GM18502 (cell line): ENCODE data around the gene LIN7B.

Source experiments
- ATAC-seq: cut with Tn5 transposase; IDR thresholded peaks from one replicate; pipeline ENCODE4 v1.9.1; 2021; ENCODE audit warnings: mild to moderate bottlenecking; ENCODE audit not compliant: unreplicated experiment, poor library complexity

The LIN7B gene

DNA sequence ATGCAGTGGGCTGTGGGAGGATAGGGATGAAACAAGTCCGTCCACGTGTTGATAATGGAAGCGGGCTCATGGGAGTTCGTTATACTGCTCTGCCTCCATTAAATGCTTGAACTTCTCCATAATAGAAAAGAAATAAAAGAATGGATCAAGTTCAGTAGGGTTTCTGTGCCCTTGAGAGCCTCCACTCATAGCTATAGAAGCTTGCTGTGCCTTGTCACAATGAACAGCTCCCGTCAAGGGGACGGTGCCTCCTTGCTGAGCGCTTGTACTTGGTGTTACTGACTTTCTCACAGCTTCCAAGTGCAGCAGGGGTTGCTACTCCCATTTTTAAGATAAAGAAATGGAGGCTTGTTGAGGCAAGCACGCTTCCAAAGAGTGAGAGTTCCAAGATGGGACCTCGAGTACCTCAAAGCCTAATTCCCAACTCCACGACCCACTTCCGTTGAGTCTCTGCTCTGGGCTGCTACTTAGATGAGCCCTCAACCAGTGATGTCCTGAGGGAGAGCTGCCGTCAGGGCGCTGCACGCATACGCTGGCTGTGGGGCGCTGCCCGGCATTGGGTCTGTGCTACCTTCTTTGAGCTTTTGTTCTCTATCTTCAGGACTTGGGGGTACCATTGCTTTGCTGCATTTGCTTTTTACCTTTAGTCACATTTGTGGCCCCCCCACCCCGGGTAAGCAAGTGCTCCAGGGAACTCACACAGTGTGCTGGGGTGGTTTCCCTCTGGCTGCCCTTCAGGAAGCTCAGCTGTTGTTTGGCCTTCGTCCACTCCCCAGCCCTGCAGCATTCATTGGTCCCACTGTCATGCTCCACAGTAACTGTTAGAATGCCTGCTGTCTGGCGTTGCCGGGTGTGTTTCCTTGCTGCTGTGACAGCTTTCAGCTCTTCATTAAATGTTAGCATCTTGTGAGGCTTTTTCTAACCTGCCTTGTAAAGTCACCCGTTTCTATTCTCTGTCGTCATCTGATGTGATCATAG is 19.4 kb upstream of the LIN7B start:
- no peak for ATAC-seq

GRCh38 chr19:49097453-49098288 is 16.5 kb upstream of the LIN7B start:
- no peak for ATAC-seq

DNA sequence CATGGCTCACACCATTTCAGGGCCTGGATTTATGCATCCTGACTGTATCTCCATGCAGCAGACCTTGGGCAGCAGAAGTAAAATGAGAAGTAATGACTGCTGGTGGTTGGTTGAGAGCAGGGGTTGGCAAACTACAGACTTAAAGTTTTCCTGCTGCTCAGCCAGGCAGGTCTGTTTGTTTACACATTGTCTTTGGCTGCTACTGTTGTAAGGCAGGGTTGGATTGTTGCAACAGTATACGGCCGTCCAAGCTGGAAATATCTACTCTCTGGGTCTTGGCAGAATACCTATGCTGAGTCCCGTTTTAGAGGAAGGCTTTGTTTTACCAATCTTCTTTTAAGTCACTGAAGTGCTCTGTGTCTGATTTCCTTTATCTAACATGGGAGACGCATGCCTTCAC is 15.4 kb upstream of the LIN7B start:
- no peak for ATAC-seq

DNA sequence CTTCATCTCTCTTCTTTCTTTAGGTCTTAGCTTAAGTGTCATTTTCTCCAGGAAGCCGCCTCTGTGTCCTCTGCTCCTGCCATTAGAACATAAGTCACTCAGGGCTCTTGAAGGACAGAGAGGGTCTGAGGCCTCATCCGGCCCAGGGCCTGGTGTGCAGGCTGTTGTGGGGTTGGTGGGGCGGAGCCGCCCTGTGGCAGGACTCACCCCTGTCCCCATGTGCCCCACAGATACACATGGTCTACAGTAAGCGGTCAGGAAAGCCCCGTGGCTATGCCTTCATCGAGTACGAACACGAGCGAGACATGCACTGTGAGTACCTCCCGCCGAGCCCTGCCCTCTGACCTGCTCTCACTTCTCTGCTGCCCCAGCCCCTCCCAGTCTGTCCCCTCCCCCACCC is 13.0 kb upstream of the LIN7B start:
- no peak for ATAC-seq

- no peak for ATAC-seq
Observed at GRCh38 chr19:49102303-49102702, 11.9 kb upstream of the LIN7B start.

GRCh38 chr19:49103331-49104085 is 10.7 kb upstream of the LIN7B start:
- no peak for ATAC-seq

DNA sequence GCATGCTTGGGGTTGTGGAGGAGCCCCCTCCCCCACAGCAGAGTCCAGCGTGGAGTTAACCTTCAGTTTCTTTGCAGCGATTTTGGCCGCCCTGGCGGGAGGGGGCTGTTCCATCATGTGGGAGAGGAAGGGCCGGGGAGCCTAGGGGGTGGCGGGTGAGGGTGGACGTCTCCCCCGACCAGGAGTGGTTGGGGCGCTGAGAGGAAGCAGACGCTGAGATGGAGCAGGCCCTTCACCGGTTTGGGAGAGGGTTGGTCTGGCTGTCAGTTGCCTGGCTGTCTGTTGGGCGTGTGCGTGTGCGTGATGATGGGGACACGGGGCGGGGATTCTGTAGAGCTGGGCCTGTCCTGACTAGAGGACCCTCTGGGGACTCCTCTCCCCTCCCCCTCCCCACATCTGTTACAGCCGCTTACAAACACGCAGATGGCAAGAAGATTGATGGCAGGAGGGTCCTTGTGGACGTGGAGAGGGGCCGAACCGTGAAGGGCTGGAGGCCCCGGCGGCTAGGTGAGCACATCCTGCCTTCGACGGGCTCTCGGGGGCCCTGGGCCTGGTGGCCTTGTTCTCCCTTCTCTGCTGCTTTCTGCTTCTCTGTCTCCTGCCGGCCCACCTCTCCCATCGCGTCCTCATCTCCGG is 9.8 kb upstream of the LIN7B start:
- ATAC-seq: no peak

GRCh38 chr19:49106648-49107135 is 7.5 kb upstream of the LIN7B start:
- ATAC-seq: no peak

DNA sequence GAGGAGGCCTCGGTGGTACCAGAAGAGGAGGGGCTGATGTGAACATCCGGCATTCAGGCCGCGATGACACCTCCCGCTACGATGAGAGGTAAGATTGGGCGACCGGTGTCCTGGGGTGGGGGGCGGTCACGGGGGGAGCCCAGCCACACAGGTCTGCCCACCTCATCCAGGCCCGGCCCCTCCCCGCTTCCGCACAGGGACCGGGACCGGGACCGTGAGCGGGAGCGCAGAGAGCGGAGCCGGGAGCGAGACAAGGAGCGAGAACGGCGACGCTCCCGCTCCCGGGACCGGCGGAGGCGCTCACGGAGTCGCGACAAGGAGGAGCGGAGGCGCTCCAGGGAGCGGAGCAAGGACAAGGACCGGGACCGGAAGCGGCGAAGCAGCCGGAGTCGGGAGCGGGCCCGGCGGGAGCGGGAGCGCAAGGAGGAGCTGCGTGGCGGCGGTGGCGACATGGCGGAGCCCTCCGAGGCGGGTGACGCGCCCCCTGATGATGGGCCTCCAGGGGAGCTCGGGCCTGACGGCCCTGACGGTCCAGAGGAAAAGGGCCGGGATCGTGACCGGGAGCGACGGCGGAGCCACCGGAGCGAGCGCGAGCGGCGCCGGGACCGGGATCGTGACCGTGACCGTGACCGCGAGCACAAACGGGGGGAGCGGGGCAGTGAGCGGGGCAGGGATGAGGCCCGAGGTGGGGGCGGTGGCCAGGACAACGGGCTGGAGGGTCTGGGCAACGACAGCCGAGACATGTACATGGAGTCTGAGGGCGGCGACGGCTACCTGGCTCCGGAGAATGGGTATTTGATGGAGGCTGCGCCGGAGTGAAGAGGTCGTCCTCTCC is 6.3 kb upstream of the LIN7B start:
- no peak for ATAC-seq

GRCh38 chr19:49109051-49109450 is 5.1 kb upstream of the LIN7B start:
- no peak for ATAC-seq

GRCh38 chr19:49109569-49110233 is 4.5 kb upstream of the LIN7B start:
- no peak for ATAC-seq

GRCh38 chr19:49110567-49110966 is 3.6 kb upstream of the LIN7B start:
- ATAC-seq: no peak

DNA sequence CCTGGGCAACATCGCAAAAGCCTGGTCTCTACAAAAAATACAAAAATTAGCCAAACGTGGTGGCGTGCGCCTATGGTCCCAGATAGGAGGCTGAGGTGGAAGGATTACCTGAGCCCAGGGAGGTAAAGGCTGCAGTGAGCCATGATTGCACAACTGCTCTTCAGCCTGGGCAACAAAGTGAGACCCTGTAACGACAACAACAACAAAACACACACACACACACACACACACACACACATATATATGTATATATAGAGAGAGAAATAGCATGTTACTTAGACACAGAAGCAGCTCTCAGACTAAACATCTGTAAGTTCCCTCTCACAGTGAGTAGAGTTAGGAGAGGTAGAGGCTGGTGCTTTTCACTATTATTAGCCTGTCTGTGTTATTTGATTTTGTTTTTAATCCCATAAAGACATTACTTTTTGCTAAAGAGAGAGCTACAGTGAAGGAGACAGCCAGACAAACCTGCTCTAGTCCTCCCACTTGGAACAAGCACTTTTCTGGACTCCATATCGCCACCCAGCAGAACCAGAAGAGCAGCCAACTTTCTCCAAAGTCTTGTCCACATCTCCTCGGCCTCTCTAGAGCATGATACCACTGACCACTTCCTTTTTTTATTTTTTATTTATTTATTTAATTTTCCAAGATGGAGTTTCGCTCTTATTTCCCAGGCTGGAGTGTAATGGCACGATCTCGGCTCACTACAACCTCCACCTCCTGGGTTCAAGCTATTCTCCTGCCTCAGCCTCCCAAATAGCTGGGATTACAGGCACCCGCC is 2.8 kb upstream of the LIN7B start:
- ATAC-seq: no peak

DNA sequence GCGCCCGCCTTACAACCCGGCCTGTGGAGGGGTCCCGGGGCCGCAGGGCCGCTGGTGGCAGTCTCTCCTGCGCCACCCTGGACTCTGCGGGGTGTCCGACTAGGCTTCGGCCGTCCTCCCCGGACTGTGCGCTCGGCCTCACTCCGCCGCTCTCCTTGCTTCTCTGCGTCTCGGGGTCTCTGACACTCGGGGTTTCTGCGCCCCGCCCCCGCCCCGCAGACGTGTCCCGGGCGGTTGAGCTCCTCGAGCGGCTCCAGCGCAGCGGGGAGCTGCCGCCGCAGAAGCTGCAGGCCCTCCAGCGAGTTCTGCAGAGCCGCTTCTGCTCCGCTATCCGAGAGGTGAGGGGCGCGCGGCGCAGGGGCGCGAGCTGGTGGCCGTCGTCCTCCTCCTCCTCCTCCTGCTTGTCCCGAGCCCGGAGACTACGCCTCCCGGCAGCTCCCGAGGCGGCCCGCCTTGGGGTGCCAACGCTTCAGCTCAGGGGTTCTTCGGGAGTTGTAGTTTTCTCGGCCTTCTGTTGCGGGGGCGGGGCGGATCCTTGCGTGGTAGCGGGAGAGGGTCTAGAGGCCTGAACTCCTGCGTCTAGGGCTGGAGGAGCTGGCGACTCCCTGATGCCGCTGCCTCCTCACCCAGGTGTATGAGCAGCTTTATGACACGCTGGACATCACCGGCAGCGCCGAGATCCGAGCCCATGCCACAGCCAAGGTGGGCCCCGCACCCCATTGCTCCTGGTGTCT is 627 bp downstream of the LIN7B start:
- no peak for ATAC-seq

- no peak for ATAC-seq
Observed at GRCh38 chr19:49116544-49116943, 2.4 kb downstream of the LIN7B start.

GRCh38 chr19:49117677-49118564 is 3.8 kb downstream of the LIN7B start:
- ATAC-seq: no peak
